ENCODE data around the gene ENDOV.

Gene ENDOV

GRCh38 chr17:80472996-80473395, 58.0 kb downstream of the ENDOV start:
- no peak for DNase-seq

DNA sequence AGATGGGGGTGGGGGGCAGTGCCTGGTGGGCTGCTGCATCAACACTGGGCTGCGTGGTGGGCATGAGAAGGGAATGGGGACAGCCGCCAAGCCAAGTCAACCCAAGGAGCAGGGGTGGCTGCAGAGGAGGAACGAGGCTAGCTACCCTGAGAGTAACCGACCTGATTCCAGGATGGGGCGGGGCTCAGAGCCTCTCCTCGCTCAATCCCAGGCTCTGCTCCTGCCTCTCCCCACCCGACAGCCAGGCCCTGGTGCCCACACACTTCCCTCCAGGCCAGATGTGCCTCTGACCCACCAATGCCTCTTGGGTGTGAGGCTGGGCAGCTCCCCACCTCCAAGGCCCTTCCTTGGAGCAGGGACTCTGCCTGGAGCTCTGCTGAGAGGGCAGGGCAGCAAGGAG, 58.7 kb downstream of the ENDOV start:
- no peak for DNase-seq

- no peak for DNase-seq
These were observed 59.4 kb downstream of the ENDOV start for GRCh38 chr17:80474231-80474960.

DNA sequence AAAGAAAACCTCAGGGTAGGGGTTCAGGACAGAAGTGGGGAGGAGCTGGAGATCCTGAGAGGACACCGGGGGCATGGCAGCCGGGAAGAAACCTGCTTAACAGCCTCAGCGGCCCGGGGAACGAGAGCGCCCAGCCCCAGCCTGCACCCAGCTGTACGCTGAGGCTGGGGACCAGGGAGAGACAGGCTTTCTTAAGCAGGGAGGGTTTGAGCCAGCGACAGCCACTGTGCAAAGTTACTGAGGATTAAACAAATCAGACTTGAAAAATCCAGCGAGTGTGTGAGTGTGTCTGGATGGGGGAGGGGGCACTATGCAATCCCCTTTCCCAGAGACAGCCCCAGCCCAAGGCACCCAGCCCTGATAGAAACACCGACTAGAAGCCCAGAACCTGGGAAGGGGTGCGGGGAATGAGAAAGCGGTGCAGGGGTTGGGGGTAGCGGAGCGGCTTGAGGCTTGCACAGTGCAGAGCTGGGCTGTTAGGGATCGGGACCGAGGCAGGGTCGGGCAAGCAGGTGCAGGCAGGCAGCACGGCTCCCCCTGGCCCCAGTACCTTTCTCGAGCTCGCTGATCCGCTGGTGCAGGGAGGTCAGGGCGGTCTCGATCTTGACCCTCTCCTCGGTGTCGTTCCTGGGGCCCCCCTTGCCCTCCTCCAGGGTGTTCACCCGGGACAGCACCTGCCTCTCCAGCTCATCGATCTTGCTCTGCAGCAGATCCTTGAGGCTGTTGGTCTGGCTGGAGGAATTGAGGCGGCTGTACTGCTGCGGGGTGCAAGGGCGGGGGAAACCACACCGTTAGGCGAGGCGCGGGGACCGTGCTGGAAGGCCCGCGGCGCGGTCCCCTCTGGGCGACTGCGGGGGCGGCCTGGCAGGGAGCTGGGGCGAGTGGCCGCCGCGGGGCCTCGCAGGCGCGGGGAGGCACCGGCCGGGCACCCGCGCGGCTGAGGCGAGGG, 60.3 kb downstream of the ENDOV start:
- no peak for DNase-seq

DNA sequence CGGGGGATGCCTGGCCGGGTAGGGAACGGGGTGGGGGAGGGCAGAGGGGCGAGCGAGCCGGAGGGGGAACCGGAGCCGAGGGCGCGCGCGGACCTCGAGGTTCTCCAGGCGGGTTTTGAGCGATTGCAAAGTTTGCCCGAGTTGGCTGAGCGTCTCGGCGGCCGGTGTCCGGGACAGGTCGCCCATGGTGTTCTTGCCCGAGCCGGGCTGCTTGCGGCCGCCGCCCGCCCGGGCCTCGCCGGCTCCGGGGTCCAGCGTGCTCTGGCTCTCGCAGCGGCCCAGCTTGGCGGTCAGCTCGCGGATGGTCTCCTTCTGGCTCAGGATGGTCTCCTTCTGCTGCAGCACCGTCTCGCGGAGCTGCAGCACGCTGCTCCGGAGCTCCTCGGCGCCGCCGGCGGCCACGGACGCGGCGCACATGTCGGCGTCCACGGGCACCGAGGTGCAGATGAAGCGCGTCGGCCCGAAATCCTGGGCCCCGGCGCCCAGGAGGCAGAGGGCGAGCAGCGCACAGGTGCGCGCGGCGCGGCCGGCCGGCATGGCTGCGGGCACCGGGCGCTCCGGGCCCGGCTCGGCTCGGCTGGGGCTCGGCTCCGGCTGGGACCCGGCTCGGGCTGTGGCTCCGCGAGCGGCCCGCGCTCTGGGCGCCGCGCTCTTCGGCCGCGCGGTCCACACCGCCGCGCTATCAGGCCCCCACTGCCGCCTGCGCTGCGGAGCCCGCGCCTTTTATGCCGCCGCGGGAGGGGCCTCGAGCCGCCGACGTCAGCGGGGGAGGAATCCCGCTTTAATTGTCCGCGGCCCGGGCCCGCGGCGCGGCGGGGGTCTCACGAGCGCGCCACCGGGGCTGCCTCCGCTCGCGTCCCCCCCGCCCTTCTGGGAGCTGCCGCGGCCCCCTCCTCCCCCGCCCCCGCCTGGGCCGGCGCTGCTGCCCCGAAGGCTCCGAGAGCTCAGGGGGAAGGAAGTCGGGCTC, 61.2 kb downstream of the ENDOV start, which contains the start of gene NPTX1:
TSS of gene NPTX1 (minus strand) at position 698 of the 967 bp plus-strand sequence. CDS start at position 537, 161 bp downstream.
- DNase-seq = no peak

DNA sequence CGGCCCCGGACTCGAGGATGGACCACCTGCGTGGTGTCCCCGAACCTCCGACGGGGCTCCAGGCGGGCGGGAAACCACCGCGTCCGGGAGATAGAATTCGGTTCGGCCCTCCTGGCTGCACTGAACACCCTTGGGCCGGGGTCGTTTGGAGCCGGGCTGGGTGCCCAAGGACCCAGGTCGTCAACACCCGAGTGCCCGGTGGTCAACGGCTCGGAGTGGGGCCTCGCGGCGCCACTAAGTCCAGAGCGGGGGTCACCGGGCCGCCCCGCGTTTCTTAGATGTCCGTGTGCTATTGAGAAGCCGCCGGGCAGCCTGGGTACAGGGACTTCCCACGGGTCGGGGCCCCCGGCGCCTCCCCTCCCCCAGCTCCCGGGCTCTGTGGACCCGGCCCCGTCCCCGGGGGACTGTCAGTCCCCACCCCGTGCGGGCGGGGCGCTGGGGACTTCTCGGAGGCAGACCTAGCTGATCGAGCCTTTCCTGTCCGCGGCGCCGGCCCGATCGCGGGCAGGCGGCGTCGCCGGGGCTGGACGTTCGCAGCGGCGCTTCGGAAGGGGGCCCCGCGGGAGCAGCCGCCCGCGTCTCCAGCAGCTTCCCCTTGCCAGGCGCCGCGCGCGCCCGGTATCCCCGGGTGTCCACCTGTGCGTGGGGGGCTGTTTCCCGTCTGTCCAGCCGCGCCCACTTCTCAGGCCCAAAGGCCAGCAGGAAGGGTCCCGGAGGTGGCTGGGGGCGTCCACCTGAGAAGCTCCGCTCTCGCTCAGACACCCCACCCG, 62.1 kb downstream of the ENDOV start:
- no peak for DNase-seq

GRCh38 chr17:80477647-80478478, 62.9 kb downstream of the ENDOV start:
- DNase-seq = no peak

- no peak for DNase-seq
These were observed 63.7 kb downstream of the ENDOV start for GRCh38 chr17:80478487-80479245.

DNA sequence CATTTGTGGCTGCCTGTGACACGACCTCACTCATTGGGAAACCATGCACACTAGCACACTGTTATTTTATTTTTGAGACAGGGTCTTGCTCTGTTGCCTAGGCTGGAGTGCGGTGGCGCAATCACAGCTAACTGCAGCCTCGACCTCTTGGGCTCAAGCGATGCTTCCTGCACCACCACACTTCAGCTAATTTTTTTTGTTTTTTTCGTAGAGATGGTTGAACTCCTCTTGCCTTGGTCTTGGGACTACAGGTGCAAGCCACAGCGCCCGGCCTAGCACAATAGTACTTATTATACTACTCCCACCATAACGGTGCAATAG, 64.2 kb downstream of the ENDOV start:
- no peak for DNase-seq

- no peak for DNase-seq
These were observed 65.3 kb downstream of the ENDOV start for GRCh38 chr17:80480248-80480647.

DNA sequence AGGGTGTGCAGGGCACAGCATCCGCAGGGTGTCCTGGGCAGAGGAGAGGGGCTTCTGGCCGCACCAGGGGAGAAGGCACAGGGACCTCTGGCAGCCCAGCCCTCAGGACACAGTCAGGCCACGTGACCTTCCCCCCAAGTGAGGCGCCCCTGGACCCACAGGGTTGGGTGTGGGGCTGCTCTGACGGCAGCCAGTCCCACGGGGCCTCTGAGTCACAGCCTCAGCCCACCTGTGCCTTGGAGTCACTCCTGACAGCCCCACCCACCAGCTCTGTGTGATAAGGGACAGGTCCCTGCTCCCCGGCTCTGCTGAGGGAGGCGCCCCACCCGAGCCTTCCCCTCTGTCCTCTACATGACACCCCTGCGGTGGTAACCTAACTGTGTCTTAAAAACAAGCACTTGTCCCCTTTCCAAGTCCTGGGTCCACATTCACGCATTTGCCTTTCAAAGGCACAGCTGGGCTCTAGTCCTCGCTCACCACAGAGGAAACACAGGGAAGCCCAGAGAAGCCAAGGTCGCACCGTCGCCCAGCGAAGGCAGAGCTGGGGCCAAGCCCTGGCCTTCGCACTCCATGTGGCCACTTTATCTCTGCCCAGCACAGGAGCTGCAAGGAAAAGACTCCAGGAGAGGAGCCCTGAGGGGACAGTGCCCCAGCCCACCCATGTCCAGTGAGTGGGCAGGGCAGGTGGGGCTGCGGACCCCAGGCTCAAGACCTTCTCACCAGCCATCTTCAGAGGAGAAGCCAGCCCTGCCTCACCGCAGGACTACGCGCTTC, 66.5 kb downstream of the ENDOV start:
- no peak for DNase-seq

DNA sequence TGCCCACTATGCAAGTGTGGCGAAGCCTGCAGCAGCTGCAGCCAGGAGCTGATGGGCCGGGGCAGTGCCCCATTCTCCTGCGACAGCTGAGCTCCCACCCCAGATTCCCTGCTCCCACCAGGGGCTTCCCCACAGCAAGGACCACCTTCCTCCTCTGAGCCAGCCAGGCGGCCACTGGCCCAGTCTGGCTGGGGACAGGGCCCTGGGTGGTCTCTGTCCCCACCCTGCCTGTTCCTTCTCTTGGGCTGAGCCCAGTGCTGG, 67.0 kb downstream of the ENDOV start:
- no peak for DNase-seq

- no peak for DNase-seq
These were observed 67.8 kb downstream of the ENDOV start for GRCh38 chr17:80482555-80483308.

DNA sequence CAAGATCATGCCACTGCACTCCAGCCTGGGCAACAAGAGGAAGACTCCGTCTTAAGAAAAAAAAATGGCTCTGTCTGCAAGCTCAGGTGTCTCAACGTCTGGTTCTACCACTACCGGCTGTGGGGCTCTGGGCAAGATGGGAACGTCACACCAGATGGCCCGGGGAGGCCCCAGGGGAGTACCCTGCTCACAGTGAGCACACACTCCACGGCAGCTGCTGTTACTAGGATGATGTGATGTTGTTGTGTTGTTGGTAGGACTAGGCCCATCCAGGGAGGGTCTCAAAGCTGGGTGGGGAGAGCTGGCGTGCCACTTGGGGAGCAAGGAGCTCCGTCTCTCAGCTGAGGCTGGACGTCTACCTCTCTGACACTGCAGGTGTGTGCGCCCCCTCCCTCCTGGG, 70.9 kb downstream of the ENDOV start:
- no peak for DNase-seq

GRCh38 chr17:80486692-80487091, 71.7 kb downstream of the ENDOV start:
- no peak for DNase-seq

GRCh38 chr17:80487511-80487910, 72.5 kb downstream of the ENDOV start:
- no peak for DNase-seq
